Stomach (tissue), 9 donors: Measurements from ENCODE around the gene RECK. TPM values are rescaled to one million over a fixed set of nuclear protein-coding genes. Genes with fewer than 3 reads are reported as not detected.
A peak's percentile ranks its signal among the peaks of the same experiment; 100 is the strongest.
"Not testable (repeated sequence)": the region's sequence is repeated elsewhere in the genome, so short reads cannot be mapped to it uniquely, and the experiment has no call there.

Source experiments
- DNase-seq, 2 donors: peaks; one replicate each; pipeline versions ENCODE4 v3.0.0 to v3.0.0-alpha.2; 2013 to 2019
- H3K27ac ChIP-seq, 5 donors: fragments of 200-600 bp in 4 of 5; sonication (generic) in 4 of 5; one replicate each; pipeline ENCODE4 v1.5.1; 2013 to 2019; ENCODE audit warnings: mild to moderate bottlenecking in 1 of 5, moderate library complexity in 1 of 5
- H3K27me3 ChIP-seq, 3 donors: fragments of 200-600 bp; sonication (generic); one replicate each; pipeline ENCODE4 v1.5.1; 2017 to 2019; ENCODE audit warnings: mixed run types in 1 of 3
- H3K36me3 ChIP-seq, 4 donors: fragments of 200-600 bp; sonication (generic); 1 replicate in 3 of 4; 2 replicates in 1 of 4; pipeline ENCODE4 v1.5.1; 2016 to 2019
- H3K4me1 ChIP-seq, 4 donors: fragments of 200-600 bp; sonication (generic); one replicate each; pipeline ENCODE4 v1.5.1; 2016 to 2019
- H3K4me3 ChIP-seq, 4 donors: fragments of 200-600 bp; sonication (generic) in 3 of 4; one replicate each; pipeline ENCODE4 v1.5.1; 2016 to 2019; ENCODE audit warnings: mild to moderate bottlenecking in 1 of 4
- H3K9me3 ChIP-seq, 4 donors: fragments of 200-600 bp; sonication (generic); one replicate each; pipeline ENCODE4 v1.5.1; 2016 to 2019
- EP300 ChIP-seq: sonication (generic); formaldehyde crosslinking; IDR thresholded peaks from one replicate; pipeline ENCODE4 v1.6.1; 2017; ENCODE audit warnings: antibody characterized with exemption
- POLR2A ChIP-seq, 4 donors: fragments of 450-650 bp; IDR thresholded peaks; one replicate each; pipeline ENCODE4 v1.6.1; 2016; ENCODE audit warnings: antibody characterized with exemption in 4 of 4, control low read depth in 2 of 4, mild to moderate bottlenecking in 1 of 4, moderate library complexity in 1 of 4
- POLR2AphosphoS5 ChIP-seq, 3 donors: sonication (generic); formaldehyde crosslinking; IDR thresholded peaks; one replicate each; pipeline ENCODE4 v1.6.1; 2016; ENCODE audit warnings: antibody characterized with exemption in 3 of 3
- WGBS, 5 donors: extraction: QIAGEN DNeasy Blood & Tissue Kit in 3 of 5; methylation state at CpG; one replicate each; pipeline versions ENCODE4 v1.1.5 to v1.1.7; 2013 to 2018; 5-methylcytosine and 5-hydroxymethylcytosine counted together
- intact Hi-C: fragments of 100-400 bp; cut with DNase I; formaldehyde crosslinking; loops from one replicate; pipeline ENCODE4 v1.15.1; 2023; ENCODE audit warnings: low total_unique reads
- polyA plus RNA-seq, 3 donors: library from polyadenylated mRNA; stranded (reverse); fragments of 200-250 nt; gene quantifications; one replicate each; pipeline ENCODE4 v1.2.3, GENCODE V29; 2013
- total RNA-seq, 5 donors: library from RNA; depleted of rRNA; stranded (reverse); fragments of >200 nt; gene quantifications; one replicate each; pipeline versions ENCODE4 v1.1.0 to v1.2.3, GENCODE V29; 2014 to 2016
- TF ChIP-seq, protein P1 (sequence below), 7 experiments: fragments of 450-650 bp in 4 of 7; fragments of 200-600 bp in 3 of 7; sonication (generic) in 3 of 7; IDR thresholded peaks; one replicate each; pipeline ENCODE4 v1.5.1; 2016 to 2019; ENCODE audit warnings: antibody characterized with exemption in 7 of 7, control low read depth in 2 of 7, mild to moderate bottlenecking in 1 of 7
- donor health status: healthy with polysubstance abuse.
- donor health status: Bipolar disorder and iron deficiency.
- donor health status: healthy.

Gene RECK
- total and polyA plus RNA-seq, 8 donors = 2.3 to 19.3 (median 4.8) TPM

DNA sequence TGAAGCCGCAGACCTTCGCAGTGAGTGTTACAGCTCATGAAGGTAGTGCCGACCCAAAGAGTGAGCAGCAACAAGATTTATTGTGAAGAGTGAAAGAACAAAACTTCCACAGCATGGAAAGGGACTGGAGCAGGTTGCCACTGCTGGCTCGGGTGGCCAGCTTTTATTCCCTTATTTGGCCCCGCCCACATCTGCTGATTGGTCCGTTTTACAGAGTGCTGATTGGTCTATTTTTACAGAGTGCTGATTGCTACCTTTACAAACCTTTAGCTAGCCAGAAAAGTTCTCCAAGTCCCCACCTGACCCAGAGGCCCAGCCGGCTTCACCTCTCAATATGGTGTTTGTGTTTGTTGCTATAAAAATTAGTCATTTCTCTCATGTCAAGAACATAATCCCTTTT, 49.7 kb downstream of the RECK start:
- Histone ChIP-seq H3K36me3 (peaks cover 0 to 36% (median 26%) of the 10 kb centered on the region in 4 donors), H3K4me1 (peaks cover 0 to 10% (median 5%) of the 10 kb centered on the region in 4 donors), H3K4me3 (no peak overlapping the region), H3K27me3 (no peaks in the 10 kb centered on the region), H3K9me3 (no peaks in the 10 kb centered on the region), H3K27ac (no peak overlapping the region)
- intact Hi-C loops = no loop called here
- 84 to 93% (median 92%) methylated on average over 7 of the region's 7 CpGs for WGBS, 5 donors
- no peak for DNase-seq
- TF ChIP-seq POLR2AphosphoS5 (IDR thresholded peaks at IDR 0.05) (no peak), POLR2A (IDR thresholded peaks at IDR 0.05) (no peak), EP300 (no peak)
- TF ChIP-seq, protein P1, sequence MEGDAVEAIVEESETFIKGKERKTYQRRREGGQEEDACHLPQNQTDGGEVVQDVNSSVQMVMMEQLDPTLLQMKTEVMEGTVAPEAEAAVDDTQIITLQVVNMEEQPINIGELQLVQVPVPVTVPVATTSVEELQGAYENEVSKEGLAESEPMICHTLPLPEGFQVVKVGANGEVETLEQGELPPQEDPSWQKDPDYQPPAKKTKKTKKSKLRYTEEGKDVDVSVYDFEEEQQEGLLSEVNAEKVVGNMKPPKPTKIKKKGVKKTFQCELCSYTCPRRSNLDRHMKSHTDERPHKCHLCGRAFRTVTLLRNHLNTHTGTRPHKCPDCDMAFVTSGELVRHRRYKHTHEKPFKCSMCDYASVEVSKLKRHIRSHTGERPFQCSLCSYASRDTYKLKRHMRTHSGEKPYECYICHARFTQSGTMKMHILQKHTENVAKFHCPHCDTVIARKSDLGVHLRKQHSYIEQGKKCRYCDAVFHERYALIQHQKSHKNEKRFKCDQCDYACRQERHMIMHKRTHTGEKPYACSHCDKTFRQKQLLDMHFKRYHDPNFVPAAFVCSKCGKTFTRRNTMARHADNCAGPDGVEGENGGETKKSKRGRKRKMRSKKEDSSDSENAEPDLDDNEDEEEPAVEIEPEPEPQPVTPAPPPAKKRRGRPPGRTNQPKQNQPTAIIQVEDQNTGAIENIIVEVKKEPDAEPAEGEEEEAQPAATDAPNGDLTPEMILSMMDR (IDR thresholded peaks at IDR 0.05) = no peak

DNA sequence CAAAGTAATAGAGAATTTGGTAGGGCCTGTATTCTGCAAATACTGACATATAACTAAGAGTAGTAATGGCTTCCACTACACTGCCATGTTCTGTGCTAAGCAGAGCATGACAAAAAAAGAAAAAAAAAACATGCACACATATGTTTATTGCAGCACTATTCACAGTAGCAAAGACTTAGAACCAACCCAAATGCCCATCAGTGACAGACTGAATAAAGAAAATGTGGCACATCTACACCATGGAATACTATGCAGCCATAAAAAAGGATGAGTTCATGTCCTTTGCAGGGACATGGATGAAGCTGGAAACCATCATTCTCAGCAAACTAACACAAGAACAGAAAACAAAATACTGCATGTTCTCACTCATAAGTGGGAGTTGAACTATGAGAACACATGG, 50.3 kb downstream of the RECK start:
- H3K9me3 ChIP-seq, H3K4me3 ChIP-seq, DNase-seq, intact Hi-C loops, H3K27me3 ChIP-seq, H3K27ac ChIP-seq: not testable (repeated sequence)
- H3K4me1 ChIP-seq = peaks cover 0 to 16% (median 8%) of the 10 kb centered on the region in 4 donors
- peaks cover 0 to 36% (median 26%) of the 10 kb centered on the region in 4 donors for H3K36me3 ChIP-seq

DNA sequence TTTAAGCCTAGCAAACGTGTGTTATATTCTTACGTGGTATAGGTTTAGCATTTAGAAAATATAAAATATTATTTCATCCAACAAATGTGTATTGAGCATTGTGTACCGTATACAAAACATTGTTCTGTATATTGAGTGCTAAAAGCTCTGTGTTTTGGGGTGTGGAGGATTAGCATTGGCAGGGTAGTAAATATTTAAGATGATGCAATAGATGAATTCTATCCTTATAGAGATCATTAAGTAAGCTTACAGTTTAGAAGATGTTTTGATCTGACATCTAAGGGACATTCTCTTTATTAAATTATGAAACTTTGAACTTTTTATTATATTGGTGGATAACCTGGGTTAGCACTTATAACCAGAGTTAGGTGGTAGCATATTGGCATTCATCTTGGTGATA, 51.3 kb downstream of the RECK start:
- H3K27me3 ChIP-seq = no peaks in the 10 kb centered on the region
- H3K36me3 ChIP-seq = peaks cover 0 to 36% (median 26%) of the 10 kb centered on the region in 4 donors
- DNase-seq = no peak
- H3K4me3 ChIP-seq = no peak overlapping the region
- TF ChIP-seq POLR2AphosphoS5 (IDR thresholded peaks at IDR 0.05) (no peak), POLR2A (IDR thresholded peaks at IDR 0.05) (no peak)
- H3K4me1 ChIP-seq = peaks cover 0 to 25% (median 9%) of the 10 kb centered on the region in 4 donors
- no peak overlapping the region for H3K27ac ChIP-seq
- no peaks in the 10 kb centered on the region for H3K9me3 ChIP-seq
- intact Hi-C loops = no loop called here
- WGBS, 5 donors = 87 to 91% (median 88%) methylated on average over 3 of the region's 3 CpGs

DNA sequence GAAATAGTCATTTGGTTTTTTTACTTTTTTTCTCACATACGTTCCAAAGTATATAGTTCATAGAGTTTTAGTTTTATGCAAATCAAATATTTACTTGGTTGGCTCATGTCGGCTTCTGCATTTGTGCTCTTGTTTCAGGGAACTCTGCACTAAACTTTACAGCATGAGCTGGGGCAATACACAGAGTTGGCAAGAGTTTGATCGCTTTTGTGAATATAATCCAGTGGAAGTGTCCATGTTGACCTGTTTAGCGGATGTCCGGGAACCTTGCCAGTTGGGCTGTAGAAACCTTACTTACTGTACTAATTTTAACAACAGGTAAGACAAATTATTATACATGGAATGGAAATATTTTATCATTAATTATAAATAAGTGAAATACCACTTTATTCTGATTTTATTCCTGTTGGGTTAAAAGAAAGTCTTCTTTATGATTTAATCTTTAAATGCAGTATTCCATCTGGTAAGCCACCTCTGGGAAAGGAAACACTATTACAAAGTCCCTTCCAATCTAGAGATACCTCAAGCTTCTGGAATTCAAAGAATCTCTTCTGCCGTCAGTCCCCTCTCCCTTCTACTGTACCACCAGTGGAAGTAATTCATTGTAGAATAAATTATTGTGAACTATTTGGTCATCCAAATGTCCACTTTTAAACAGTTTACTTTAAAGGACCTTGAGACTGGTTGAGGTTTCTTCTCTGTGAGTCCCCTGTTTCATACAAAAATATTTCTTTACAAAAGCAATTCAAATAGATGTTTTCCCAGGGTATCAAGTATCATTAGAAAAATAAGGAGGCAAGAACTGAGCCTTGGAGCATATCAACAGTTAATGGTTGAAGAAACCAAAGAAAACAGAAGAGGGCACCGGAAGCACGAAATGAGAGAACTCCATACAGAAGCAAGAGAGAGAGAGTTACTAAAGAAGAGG, 54.6 kb downstream of the RECK start:
- no peak for TF ChIP-seq EP300
- TF ChIP-seq, protein P1 (IDR thresholded peaks at IDR 0.05) = no peak
- TF ChIP-seq POLR2A (IDR thresholded peaks at IDR 0.05) = no peak
- no peak for TF ChIP-seq POLR2AphosphoS5 (IDR thresholded peaks at IDR 0.05)
- no peaks in the 10 kb centered on the region for H3K27me3 ChIP-seq
- no peaks in the 10 kb centered on the region for H3K9me3 ChIP-seq
- 20 to 29% (median 21%) methylated on average over 8 of the region's 8 CpGs for WGBS, 5 donors
- peaks cover 0 to 9% (median 7%) of the 10 kb centered on the region in 4 donors for H3K36me3 ChIP-seq
- DNase-seq = peak; percentile 57 to 60
- intact Hi-C loops = no loop called here
- H3K27ac ChIP-seq = peak overlapping the region in 1 of 5 donors; percentile 7
- H3K4me1 ChIP-seq = peaks cover 0 to 25% (median 9%) of the 10 kb centered on the region in 4 donors
- no peak overlapping the region for H3K4me3 ChIP-seq

DNA sequence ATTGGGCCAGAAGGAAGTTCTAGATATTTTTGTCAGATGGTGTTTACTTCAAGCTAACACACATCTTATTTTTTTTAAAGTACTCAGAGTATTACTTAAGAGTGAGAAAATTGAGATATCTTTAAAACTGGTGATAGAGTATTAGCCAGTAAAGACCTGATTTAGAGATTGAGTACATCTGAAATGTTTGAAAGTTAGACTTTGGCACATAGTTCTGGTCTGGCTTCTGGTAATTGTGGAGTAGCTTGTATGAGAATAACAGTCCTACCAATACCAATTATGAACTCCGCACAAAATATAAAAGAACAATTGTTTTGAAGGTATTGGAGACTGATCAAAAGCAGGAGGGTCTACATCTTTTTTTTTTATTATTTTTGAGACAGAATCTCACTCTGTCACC, 55.3 kb downstream of the RECK start:
- no peak for TF ChIP-seq POLR2A (IDR thresholded peaks at IDR 0.05)
- TF ChIP-seq, protein P1 (IDR thresholded peaks at IDR 0.05) = no peak
- TF ChIP-seq EP300 = no peak
- TF ChIP-seq POLR2AphosphoS5 (IDR thresholded peaks at IDR 0.05) = no peak
- Histone ChIP-seq H3K4me3 (no peak overlapping the region), H3K36me3 (peaks cover 0 to 2% (median under 1%) of the 10 kb centered on the region in 4 donors), H3K9me3 (no peaks in the 10 kb centered on the region), H3K4me1 (peaks cover 0 to 25% (median 9%) of the 10 kb centered on the region in 4 donors), H3K27ac (peak overlapping the region in 2 of 5 donors; percentile 7 to 28), H3K27me3 (no peaks in the 10 kb centered on the region)
- intact Hi-C loops = no loop called here
- DNase-seq = no peak
- 91 to 97% (median 93%) methylated on average over 1 of the region's 1 CpG for WGBS, 5 donors
